ENCODE data around the gene MARCHF3. TPM values are rescaled to one million over a fixed set of nuclear protein-coding genes. Genes with fewer than 3 reads are reported as not detected.
"Not testable (repeated sequence)": the region's sequence is repeated elsewhere in the genome, so short reads cannot be mapped to it uniquely, and the experiment has no call there.

The MARCHF3 gene
- total RNA-seq, 1 donor from 2014 or later: 4.2 TPM

GRCh38 chr5:126961128-126961527 is 69.2 kb downstream of the MARCHF3 start:
- Mint-ChIP-seq H3K4me1 (no peaks in the 10 kb centered on the region), H3K4me3 (no peak overlapping the region), H3K27me3 (no peaks in the 10 kb centered on the region), H3K36me3 (ENCODE audit: low read depth) (no peaks in the 10 kb centered on the region), H3K9me3 (no peaks in the 10 kb centered on the region), H3K27ac (no peak overlapping the region)
- intact Hi-C loops (cut with micrococcal nuclease): no loop called here
- no peak for DNase-seq

DNA sequence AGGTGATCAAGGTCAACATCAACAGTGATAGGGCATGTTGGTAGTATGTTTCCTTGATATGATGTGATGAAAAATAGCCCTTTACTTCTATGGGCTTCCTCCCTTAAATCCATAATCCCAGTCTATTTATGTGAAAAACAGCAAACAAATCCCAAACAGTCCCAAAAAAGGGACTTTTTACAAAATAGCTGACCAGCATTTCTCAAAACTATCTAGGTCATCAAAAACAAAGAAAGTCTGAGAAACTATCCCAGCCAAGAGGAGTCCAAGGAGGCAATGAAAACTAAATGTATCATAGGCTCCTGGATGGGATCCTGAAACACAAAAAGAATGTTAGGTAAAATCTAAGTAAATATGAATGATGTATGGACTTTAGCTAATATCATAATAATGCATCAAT is 71.2 kb downstream of the MARCHF3 start:
- intact Hi-C loops (cut with micrococcal nuclease): no loop called here
- no peak overlapping the region for H3K27ac Mint-ChIP-seq
- no peak for DNase-seq
- H3K9me3 Mint-ChIP-seq: no peaks in the 10 kb centered on the region
- H3K4me3 Mint-ChIP-seq: no peak overlapping the region
- H3K27me3 Mint-ChIP-seq: no peaks in the 10 kb centered on the region
- no peaks in the 10 kb centered on the region for H3K36me3 Mint-ChIP-seq (ENCODE audit: low read depth)
- H3K4me1 Mint-ChIP-seq: no peaks in the 10 kb centered on the region

GRCh38 chr5:126956991-126957390 is 73.4 kb downstream of the MARCHF3 start:
- Mint-ChIP-seq H3K4me1 (no peaks in the 10 kb centered on the region), H3K36me3 (ENCODE audit: low read depth) (no peaks in the 10 kb centered on the region), H3K9me3 (no peaks in the 10 kb centered on the region), H3K27me3 (no peaks in the 10 kb centered on the region), H3K4me3 (no peak overlapping the region), H3K27ac (no peak overlapping the region)
- DNase-seq: no peak
- intact Hi-C loops (cut with micrococcal nuclease): no loop called here

GRCh38 chr5:126954981-126955380 is 75.4 kb downstream of the MARCHF3 start:
- Mint-ChIP-seq H3K9me3 (no peaks in the 10 kb centered on the region), H3K4me1 (no peaks in the 10 kb centered on the region), H3K27me3 (no peaks in the 10 kb centered on the region), H3K27ac (no peak overlapping the region), H3K36me3 (ENCODE audit: low read depth) (no peaks in the 10 kb centered on the region), H3K4me3 (no peak overlapping the region)
- no peak for DNase-seq
- intact Hi-C loops (cut with micrococcal nuclease): no loop called here

- Mint-ChIP-seq H3K4me1 (no peaks in the 10 kb centered on the region), H3K9me3 (no peaks in the 10 kb centered on the region), H3K4me3 (no peak overlapping the region), H3K36me3 (ENCODE audit: low read depth) (no peaks in the 10 kb centered on the region), H3K27ac (no peak overlapping the region), H3K27me3 (no peaks in the 10 kb centered on the region)
- intact Hi-C loops (cut with micrococcal nuclease): no loop called here
- DNase-seq: no peak
Observed at GRCh38 chr5:126953640-126954039, 76.7 kb downstream of the MARCHF3 start.

DNA sequence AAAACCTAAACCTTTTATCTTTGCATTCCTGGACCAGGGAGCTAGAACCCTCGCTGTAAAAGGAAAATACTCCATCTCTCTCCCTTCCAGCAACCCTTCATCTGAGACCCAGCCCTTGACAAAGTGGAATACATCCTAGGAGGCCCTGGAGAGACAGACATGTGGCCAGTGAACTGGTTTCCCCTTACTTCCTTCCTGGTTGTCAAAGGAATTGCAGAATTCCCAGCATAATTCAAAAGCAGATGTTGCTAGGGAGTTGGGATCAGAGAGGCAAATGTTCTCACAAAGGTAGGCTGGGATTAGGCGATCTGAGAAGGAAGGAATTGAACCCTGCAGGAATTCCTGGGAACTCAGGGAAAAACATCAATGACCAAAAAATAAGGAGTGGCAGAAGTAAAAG is 80.9 kb downstream of the MARCHF3 start:
- no peak overlapping the region for H3K27ac Mint-ChIP-seq
- H3K4me3 Mint-ChIP-seq: no peak overlapping the region
- no peaks in the 10 kb centered on the region for H3K4me1 Mint-ChIP-seq
- intact Hi-C loops (cut with micrococcal nuclease): no loop called here
- H3K9me3 Mint-ChIP-seq: no peaks in the 10 kb centered on the region
- DNase-seq: no peak
- H3K36me3 Mint-ChIP-seq (ENCODE audit: low read depth): no peaks in the 10 kb centered on the region
- no peaks in the 10 kb centered on the region for H3K27me3 Mint-ChIP-seq

GRCh38 chr5:126948453-126948852 is 81.9 kb downstream of the MARCHF3 start:
- Mint-ChIP-seq H3K4me3 (no peak overlapping the region), H3K27me3 (no peaks in the 10 kb centered on the region), H3K9me3 (no peaks in the 10 kb centered on the region), H3K36me3 (ENCODE audit: low read depth) (no peaks in the 10 kb centered on the region), H3K4me1 (no peaks in the 10 kb centered on the region), H3K27ac (no peak overlapping the region)
- DNase-seq: no peak
- intact Hi-C loops (cut with micrococcal nuclease): no loop called here

DNA sequence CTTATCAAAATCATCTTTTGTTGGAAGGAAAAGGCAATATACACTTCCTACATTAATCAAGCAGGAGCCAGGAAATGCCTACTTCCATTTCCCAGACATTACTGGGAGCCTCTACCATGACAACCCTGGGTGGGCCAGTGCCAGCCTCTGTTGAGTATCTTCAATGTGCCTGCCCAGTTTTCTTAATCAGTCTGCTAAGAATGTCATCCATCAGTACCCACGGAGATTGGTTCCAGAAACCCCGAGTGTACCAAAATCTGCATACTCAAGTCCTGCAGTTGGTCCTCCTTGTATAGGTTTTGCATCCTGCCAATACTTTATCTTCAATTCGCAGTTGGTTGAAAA is 82.4 kb downstream of the MARCHF3 start:
- H3K27ac Mint-ChIP-seq: no peak overlapping the region
- H3K27me3 Mint-ChIP-seq: no peaks in the 10 kb centered on the region
- no peak for DNase-seq
- intact Hi-C loops (cut with micrococcal nuclease): no loop called here
- H3K9me3 Mint-ChIP-seq: no peaks in the 10 kb centered on the region
- no peaks in the 10 kb centered on the region for H3K4me1 Mint-ChIP-seq
- H3K4me3 Mint-ChIP-seq: no peak overlapping the region
- H3K36me3 Mint-ChIP-seq (ENCODE audit: low read depth): no peaks in the 10 kb centered on the region

DNA sequence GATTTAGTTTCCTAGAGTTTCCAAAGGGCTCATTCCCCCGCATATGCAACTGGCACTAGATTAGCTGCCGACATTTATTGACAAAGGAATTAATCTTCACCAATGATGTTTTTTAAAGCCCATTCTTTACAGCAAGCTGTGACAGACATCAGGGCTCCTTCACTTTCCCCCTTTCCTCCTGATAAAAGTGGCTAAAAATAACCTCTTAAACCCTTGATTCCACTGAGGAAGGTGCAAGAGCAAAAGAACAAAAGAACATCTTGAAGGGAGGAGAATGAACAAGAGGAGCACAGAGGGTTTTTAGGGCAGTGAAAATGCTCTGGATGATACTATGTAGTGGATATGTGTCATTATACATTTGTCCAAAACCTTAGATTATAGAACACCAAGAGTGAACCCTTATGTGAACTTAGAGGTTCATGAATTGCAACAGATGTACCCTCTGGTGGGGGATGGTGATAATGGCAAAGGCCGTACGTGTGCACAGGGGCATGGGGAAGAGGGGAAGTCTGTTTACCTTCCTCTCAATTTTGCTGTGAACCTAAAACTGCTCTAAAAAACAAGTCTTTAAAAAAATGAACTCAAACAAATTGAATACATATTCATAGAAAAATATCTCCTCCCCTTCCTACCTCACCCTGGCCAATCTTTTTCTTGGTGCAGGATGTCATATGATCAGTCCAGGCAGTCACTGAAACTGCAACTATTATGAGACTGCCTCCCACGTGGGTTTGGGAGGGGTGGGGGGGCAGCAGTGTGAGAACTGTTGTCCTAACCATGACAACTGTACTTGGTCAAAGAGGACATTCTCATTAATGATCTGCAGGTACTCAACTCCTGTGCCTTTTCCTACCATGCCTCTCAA is 83.0 kb downstream of the MARCHF3 start:
- no peak overlapping the region for H3K4me3 Mint-ChIP-seq
- H3K4me1 Mint-ChIP-seq: no peaks in the 10 kb centered on the region
- H3K9me3 Mint-ChIP-seq: no peaks in the 10 kb centered on the region
- DNase-seq: no peak
- no peaks in the 10 kb centered on the region for H3K36me3 Mint-ChIP-seq (ENCODE audit: low read depth)
- no peak overlapping the region for H3K27ac Mint-ChIP-seq
- H3K27me3 Mint-ChIP-seq: no peaks in the 10 kb centered on the region
- intact Hi-C loops (cut with micrococcal nuclease): no loop called here

DNA sequence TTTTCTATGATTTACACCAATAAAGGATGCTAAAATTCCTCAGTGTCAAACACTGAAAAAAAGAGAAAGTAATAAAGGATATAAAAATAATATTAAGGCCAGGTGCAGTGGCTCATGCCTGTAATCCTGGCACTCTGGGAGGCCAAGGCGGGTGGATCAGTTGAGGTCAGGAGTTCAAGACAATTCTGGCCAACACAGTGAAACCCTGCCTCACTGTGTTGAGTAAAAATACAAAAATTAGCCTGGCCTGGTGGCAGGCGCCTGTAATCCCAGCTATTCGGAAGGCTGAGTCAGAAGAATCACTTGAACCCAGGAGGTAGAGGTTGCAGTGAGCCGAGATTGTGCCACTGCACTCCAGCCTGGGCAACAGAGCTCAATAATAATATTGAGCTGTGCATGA is 87.5 kb downstream of the MARCHF3 start:
- not testable (repeated sequence) for H3K4me3 Mint-ChIP-seq; H3K36me3 Mint-ChIP-seq (ENCODE audit: low read depth)

DNA sequence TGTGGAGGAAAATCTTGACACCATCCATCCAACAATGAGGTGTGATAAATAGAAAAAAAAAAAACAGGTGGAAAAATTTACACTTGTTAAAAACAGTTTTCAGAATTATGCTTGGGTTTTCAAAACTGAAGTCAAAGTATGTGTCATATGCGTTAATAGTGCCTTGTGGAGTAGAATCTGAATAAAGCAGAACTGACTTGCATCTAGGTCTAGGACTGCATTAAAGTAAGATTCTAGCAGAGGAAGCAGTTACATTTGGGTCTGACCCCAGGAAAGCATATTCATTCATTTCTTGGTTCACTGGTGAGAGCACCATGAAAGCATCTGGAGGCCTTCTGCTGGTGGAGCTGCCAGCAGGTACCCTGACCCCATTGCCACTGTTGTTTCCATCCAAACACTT is 89.0 kb downstream of the MARCHF3 start:
- Mint-ChIP-seq H3K4me1 (no peaks in the 10 kb centered on the region), H3K9me3 (no peaks in the 10 kb centered on the region), H3K27ac (no peak overlapping the region), H3K36me3 (ENCODE audit: low read depth) (no peaks in the 10 kb centered on the region), H3K27me3 (no peaks in the 10 kb centered on the region), H3K4me3 (no peak overlapping the region)
- intact Hi-C loops (cut with micrococcal nuclease): no loop called here
- no peak for DNase-seq

More for the DNA sequence above, 87.5 kb downstream of the MARCHF3 start:
- H3K27ac Mint-ChIP-seq; intact Hi-C loops (cut with micrococcal nuclease); H3K4me1 Mint-ChIP-seq; H3K27me3 Mint-ChIP-seq; DNase-seq; H3K9me3 Mint-ChIP-seq: not testable (repeated sequence)

GRCh38 chr5:126939887-126940286 is 90.5 kb downstream of the MARCHF3 start:
- no peak for DNase-seq
- H3K27me3 Mint-ChIP-seq: no peaks in the 10 kb centered on the region
- H3K36me3 Mint-ChIP-seq (ENCODE audit: low read depth): no peaks in the 10 kb centered on the region
- H3K4me1 Mint-ChIP-seq: no peaks in the 10 kb centered on the region
- intact Hi-C loops (cut with micrococcal nuclease): no loop called here
- H3K9me3 Mint-ChIP-seq: no peaks in the 10 kb centered on the region
- H3K4me3 Mint-ChIP-seq: no peak overlapping the region
- H3K27ac Mint-ChIP-seq: no peak overlapping the region

- Mint-ChIP-seq H3K27me3 (no peaks in the 10 kb centered on the region), H3K4me3 (no peak overlapping the region), H3K9me3 (no peaks in the 10 kb centered on the region), H3K4me1 (no peaks in the 10 kb centered on the region), H3K27ac (no peak overlapping the region), H3K36me3 (ENCODE audit: low read depth) (no peaks in the 10 kb centered on the region)
- no peak for DNase-seq
- intact Hi-C loops (cut with micrococcal nuclease): no loop called here
Observed at GRCh38 chr5:126938466-126938865, 91.9 kb downstream of the MARCHF3 start.

DNA sequence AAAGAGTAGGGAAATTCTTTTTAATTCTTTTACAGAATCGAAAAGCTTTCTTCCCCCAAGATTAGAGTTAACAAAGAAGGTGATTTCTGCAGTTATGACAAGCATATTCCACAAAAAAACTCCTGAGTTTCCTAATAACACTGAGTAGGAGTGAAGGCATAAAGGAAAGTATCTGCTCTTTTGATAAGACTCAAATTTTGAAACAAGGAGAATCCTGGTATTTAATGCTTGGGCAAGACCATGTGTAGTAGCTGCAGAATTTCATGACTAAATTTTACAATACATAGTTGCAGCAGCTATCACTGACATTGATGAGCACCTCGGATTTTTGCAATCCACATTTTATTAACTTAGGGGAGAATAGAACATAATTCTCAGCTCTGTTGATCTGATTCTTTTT is 92.6 kb downstream of the MARCHF3 start:
- no peaks in the 10 kb centered on the region for H3K36me3 Mint-ChIP-seq (ENCODE audit: low read depth)
- intact Hi-C loops (cut with micrococcal nuclease): no loop called here
- H3K27me3 Mint-ChIP-seq: no peaks in the 10 kb centered on the region
- H3K4me1 Mint-ChIP-seq: no peaks in the 10 kb centered on the region
- no peak overlapping the region for H3K4me3 Mint-ChIP-seq
- H3K27ac Mint-ChIP-seq: no peak overlapping the region
- H3K9me3 Mint-ChIP-seq: no peaks in the 10 kb centered on the region
- no peak for DNase-seq

GRCh38 chr5:126936775-126937418 is 93.5 kb downstream of the MARCHF3 start:
- intact Hi-C loops (cut with micrococcal nuclease): no loop called here
- H3K4me1 Mint-ChIP-seq: no peaks in the 10 kb centered on the region
- no peaks in the 10 kb centered on the region for H3K9me3 Mint-ChIP-seq
- H3K36me3 Mint-ChIP-seq (ENCODE audit: low read depth): no peaks in the 10 kb centered on the region
- no peak overlapping the region for H3K27ac Mint-ChIP-seq
- no peaks in the 10 kb centered on the region for H3K27me3 Mint-ChIP-seq
- no peak for DNase-seq
- no peak overlapping the region for H3K4me3 Mint-ChIP-seq

Data from activated CD4-positive, alpha-beta T cell treated with anti-CD3 and anti-CD28 coated beads, Interleukin-2, amount 10 ng/mL, durations not matched to agents 24 days and 14 days (primary cell).